DND-41 (cell line): ENCODE results near the gene LYST.

Experiments
- EZH2 ChIP-seq: IDR thresholded peaks from 3 replicates; pipeline ENCODE4 v1.6.1; 2012; ENCODE audit warnings: borderline replicate concordance, low read depth, mild to moderate bottlenecking, moderate library complexity, low read length, inconsistent platforms; ENCODE audit not compliant: severe bottlenecking
- TF ChIP-seq, protein P1 (sequence below): IDR thresholded peaks from 2 replicates; pipeline ENCODE4 v1.5.1; 2012; ENCODE audit warnings: borderline replicate concordance, low read length, moderate library complexity, mild to moderate bottlenecking; ENCODE audit not compliant: poor library complexity, severe bottlenecking; ENCODE audit errors: extremely low read depth

DNA sequence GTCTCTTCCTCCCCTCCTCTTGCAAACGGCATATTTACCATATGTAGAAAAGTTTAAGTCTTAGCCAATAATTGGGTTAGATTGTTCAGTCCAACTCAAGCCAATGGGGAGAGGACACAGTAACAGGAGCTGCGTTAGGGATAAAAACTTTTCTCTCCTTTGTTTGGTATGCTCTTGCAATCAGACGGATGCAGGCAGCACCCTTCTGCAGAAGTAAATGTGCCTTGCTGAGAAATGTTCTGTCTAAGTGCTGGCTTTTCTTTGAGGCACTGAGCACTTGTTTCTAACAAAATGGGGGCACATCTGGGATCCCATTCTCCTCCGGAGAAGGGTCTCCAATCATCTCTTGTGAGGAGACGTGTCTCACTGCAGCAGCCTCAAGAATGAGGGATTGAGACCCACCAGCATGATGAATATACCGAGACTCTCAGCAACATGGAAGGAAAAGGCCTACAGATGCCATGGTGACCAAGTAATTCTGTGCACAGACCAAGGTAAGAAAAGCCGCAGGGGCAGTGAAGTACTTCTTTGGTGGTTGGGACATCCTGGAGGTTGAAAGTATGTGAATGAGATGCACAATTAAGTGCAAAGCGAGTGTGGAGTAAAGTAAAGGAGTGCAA is 196.4 kb downstream of the LYST start:
- TF ChIP-seq, protein P1, sequence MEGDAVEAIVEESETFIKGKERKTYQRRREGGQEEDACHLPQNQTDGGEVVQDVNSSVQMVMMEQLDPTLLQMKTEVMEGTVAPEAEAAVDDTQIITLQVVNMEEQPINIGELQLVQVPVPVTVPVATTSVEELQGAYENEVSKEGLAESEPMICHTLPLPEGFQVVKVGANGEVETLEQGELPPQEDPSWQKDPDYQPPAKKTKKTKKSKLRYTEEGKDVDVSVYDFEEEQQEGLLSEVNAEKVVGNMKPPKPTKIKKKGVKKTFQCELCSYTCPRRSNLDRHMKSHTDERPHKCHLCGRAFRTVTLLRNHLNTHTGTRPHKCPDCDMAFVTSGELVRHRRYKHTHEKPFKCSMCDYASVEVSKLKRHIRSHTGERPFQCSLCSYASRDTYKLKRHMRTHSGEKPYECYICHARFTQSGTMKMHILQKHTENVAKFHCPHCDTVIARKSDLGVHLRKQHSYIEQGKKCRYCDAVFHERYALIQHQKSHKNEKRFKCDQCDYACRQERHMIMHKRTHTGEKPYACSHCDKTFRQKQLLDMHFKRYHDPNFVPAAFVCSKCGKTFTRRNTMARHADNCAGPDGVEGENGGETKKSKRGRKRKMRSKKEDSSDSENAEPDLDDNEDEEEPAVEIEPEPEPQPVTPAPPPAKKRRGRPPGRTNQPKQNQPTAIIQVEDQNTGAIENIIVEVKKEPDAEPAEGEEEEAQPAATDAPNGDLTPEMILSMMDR, result no peak
- no peak for TF ChIP-seq EZH2
